ENCODE measurements around the gene ACOT7.
"Not testable (repeated sequence)": the region's sequence is repeated elsewhere in the genome, so short reads cannot be mapped to it uniquely, and the experiment has no call there.

Gene ACOT7

GRCh38 chr1:6393400-6394187 lies at the start of gene ACOT7:
ACOT7 (minus strand) TSS chr1:6393767; CDS start chr1:6393399, 368 bp downstream.
- DNase-seq (ENCODE audit: low read depth): peak; percentile 87

- DNase-seq (ENCODE audit: low read depth): no peak
Measured at GRCh38 chr1:6441586-6441985, 48.0 kb upstream of the ACOT7 start.

GRCh38 chr1:6440198-6441126 lies 46.9 kb upstream of the ACOT7 start:
- peak; percentile 50 for DNase-seq (ENCODE audit: low read depth)

- DNase-seq (ENCODE audit: low read depth): peak; percentile 55
Measured at GRCh38 chr1:6438047-6438525, 44.5 kb upstream of the ACOT7 start.

GRCh38 chr1:6437012-6437700 lies 43.6 kb upstream of the ACOT7 start:
- DNase-seq (ENCODE audit: low read depth): not testable (repeated sequence)

GRCh38 chr1:6436277-6436676 lies 42.7 kb upstream of the ACOT7 start:
- not testable (repeated sequence) for DNase-seq (ENCODE audit: low read depth)

GRCh38 chr1:6435547-6435946 lies 42.0 kb upstream of the ACOT7 start:
- no peak for DNase-seq (ENCODE audit: low read depth)

- DNase-seq (ENCODE audit: low read depth): no peak
Measured at GRCh38 chr1:6435129-6435528, 41.6 kb upstream of the ACOT7 start.

GRCh38 chr1:6434186-6434585 lies 40.6 kb upstream of the ACOT7 start:
- no peak for DNase-seq (ENCODE audit: low read depth)

GRCh38 chr1:6431645-6432579 lies 38.3 kb upstream of the ACOT7 start:
- DNase-seq (ENCODE audit: low read depth): not testable (repeated sequence)

GRCh38 chr1:6429660-6430411 lies 36.3 kb upstream of the ACOT7 start:
- not testable (repeated sequence) for DNase-seq (ENCODE audit: low read depth)

- DNase-seq (ENCODE audit: low read depth): not testable (repeated sequence)
Measured at GRCh38 chr1:6428453-6428852, 34.9 kb upstream of the ACOT7 start.

GRCh38 chr1:6427441-6428390 lies 34.1 kb upstream of the ACOT7 start:
- no peak for DNase-seq (ENCODE audit: low read depth)

- no peak for DNase-seq (ENCODE audit: low read depth)
Measured at GRCh38 chr1:6426972-6427350, 33.4 kb upstream of the ACOT7 start.

GRCh38 chr1:6426277-6426971 lies 32.9 kb upstream of the ACOT7 start:
- no peak for DNase-seq (ENCODE audit: low read depth)

GRCh38 chr1:6425658-6426057 lies 32.1 kb upstream of the ACOT7 start:
- no peak for DNase-seq (ENCODE audit: low read depth)

GRCh38 chr1:6424619-6425593 lies 31.3 kb upstream of the ACOT7 start, which contains the start of gene ESPN:
ESPN (plus strand) TSS chr1:6424776; CDS start chr1:6424956, 180 bp downstream.
- no peak for DNase-seq (ENCODE audit: low read depth)
